B cell (primary cell): ENCODE data around the gene FAM174C. TPM values are rescaled to one million over a fixed set of nuclear protein-coding genes. Genes with fewer than 3 reads are reported as not detected.

Source experiments
- ATAC-seq: fragments of 200-7000 bp; cut with Tn5 transposase; one replicate; pipeline ENCODE4 v1.10.0; 2021; ENCODE audit warnings: low read depth, mild to moderate bottlenecking, moderate number of reproducible peaks, moderate library complexity
- CTCF ChIA-PET: fragments of 350-600 bp; sonication (Branson Sonifier 250); formaldehyde crosslinking; loops from one replicate; lab custom pipeline; 2021; ENCODE audit warnings: antibody characterized with exemption, inconsistent platforms; lab: Charles Lee
- POLR2A ChIA-PET: fragments of 350-600 bp; sonication (Branson Sonifier 250); formaldehyde crosslinking; loops from one replicate; lab custom pipeline; 2021; ENCODE audit warnings: antibody characterized with exemption; lab: Charles Lee
- DNase-seq: peaks from one replicate; pipeline ENCODE4 v3.0.0; 2013
- H2AFZ ChIP-seq: 2 replicates; pipeline ENCODE4 v1.6.1; 2012; ENCODE audit warnings: mild to moderate bottlenecking, low read depth, low read length; ENCODE audit not compliant: insufficient read depth, poor library complexity, severe bottlenecking
- H3K27ac ChIP-seq, 2 donors: 1 replicate in 1 of 2; 2 replicates in 1 of 2; pipeline ENCODE4 v1.5.1; 2012 to 2013; ENCODE audit warnings: low read length in 2 of 2, mild to moderate bottlenecking in 2 of 2, moderate library complexity in 1 of 2
- H3K27me3 ChIP-seq, 4 experiments: fragments of 200-600 bp in 1 of 4; sonication (generic) in 1 of 4; replicated peaks in 1 of 4; 1 replicate in 2 of 4; 2 replicates in 2 of 4; pipeline versions ENCODE4 v1.6.1 to v1.7.0; 2013 to 2016; ENCODE audit warnings: low read length in 3 of 4, mild to moderate bottlenecking in 2 of 4, mixed read lengths in 1 of 4, moderate library complexity in 1 of 4; ENCODE audit not compliant: insufficient read depth in 4 of 4, control insufficient read depth in 3 of 4; ENCODE audit errors: control extremely low read depth in 1 of 4
- H3K36me3 ChIP-seq, 2 experiments: replicated peaks in 1 of 2; 1 replicate in 1 of 2; 2 replicates in 1 of 2; pipeline versions ENCODE4 v1.6.1 to v1.7.1; 2013; ENCODE audit warnings: low read length in 1 of 2; ENCODE audit not compliant: insufficient read depth in 2 of 2, control insufficient read depth in 1 of 2; ENCODE audit errors: control extremely low read depth in 1 of 2, extremely low read depth in 1 of 2
- H3K4me1 ChIP-seq, 2 donors: fragments of 200-600 bp in 1 of 2; sonication (generic) in 1 of 2; 1 replicate in 1 of 2; 2 replicates in 1 of 2; pipeline versions ENCODE4 v1.5.1 to v1.6.1; 2013 to 2017; ENCODE audit warnings: low read length in 2 of 2; ENCODE audit not compliant: control insufficient read depth in 2 of 2, insufficient read depth in 2 of 2
- H3K4me2 ChIP-seq: replicated peaks from 2 replicates; pipeline ENCODE3; 2012; ENCODE audit warnings: mild to moderate bottlenecking, low read depth, low read length; ENCODE audit not compliant: poor library complexity, severe bottlenecking
- H3K4me3 ChIP-seq, 5 experiments: fragments of 200-600 bp in 1 of 5; sonication (generic) in 1 of 5; 1 replicate in 3 of 5; 2 replicates in 2 of 5; pipeline versions ENCODE4 v1.5.1 to v1.7.0; 2011 to 2016; ENCODE audit warnings: low read length in 4 of 5, mild to moderate bottlenecking in 4 of 5, low read depth in 2 of 5, control low read depth in 1 of 5, moderate library complexity in 1 of 5; ENCODE audit not compliant: insufficient read depth in 1 of 5; ENCODE audit errors: control extremely low read depth in 1 of 5, extremely low read depth in 1 of 5
- H3K79me2 ChIP-seq: fragments of 200-600 bp; sonication (generic); one replicate; pipeline ENCODE4 v1.6.0; 2016; ENCODE audit warnings: low read length; ENCODE audit not compliant: control insufficient read depth, insufficient read depth
- H3K9ac ChIP-seq: fragments of 200-600 bp; sonication (generic); 2 replicates; pipeline ENCODE4 v1.6.1; 2017; ENCODE audit warnings: mild to moderate bottlenecking, low read length, moderate library complexity
- H3K9me3 ChIP-seq, 3 donors: one replicate each; pipeline versions ENCODE4 v1.6.1 to v1.7.1; 2013; ENCODE audit warnings: low read length in 2 of 3; ENCODE audit not compliant: control insufficient read depth in 2 of 3, insufficient read depth in 1 of 3; ENCODE audit errors: control extremely low read depth in 1 of 3
- H4K20me1 ChIP-seq: 2 replicates; pipeline ENCODE4 v1.6.0; 2012; ENCODE audit warnings: mild to moderate bottlenecking, low read length; ENCODE audit not compliant: insufficient read depth, control insufficient read depth, poor library complexity, severe bottlenecking
- H3K27ac Mint-ChIP-seq: one replicate; pipeline ENCODE4 v1.8.0; 2021; ENCODE audit warnings: mixed read lengths
- H3K27me3 Mint-ChIP-seq: one replicate; pipeline ENCODE4 v1.8.0; 2021; ENCODE audit warnings: mixed read lengths
- H3K4me1 Mint-ChIP-seq: one replicate; pipeline ENCODE4 v1.8.0; 2021; ENCODE audit warnings: mixed read lengths
- H3K4me3 Mint-ChIP-seq: one replicate; pipeline ENCODE4 v1.8.0; 2021; ENCODE audit warnings: mixed read lengths
- H3K9me3 Mint-ChIP-seq: one replicate; pipeline ENCODE4 v1.8.0; 2022; ENCODE audit warnings: mixed read lengths; ENCODE audit not compliant: insufficient read depth
- EZH2 ChIP-seq: IDR thresholded peaks from 2 replicates; pipeline ENCODE4 v1.6.1; 2012; ENCODE audit warnings: borderline replicate concordance, low read depth, mild to moderate bottlenecking, moderate library complexity, low read length; ENCODE audit not compliant: insufficient read depth, poor library complexity, severe bottlenecking
- WGBS: methylation state at CpG from one replicate; pipeline ENCODE4 v1.1.5; 2013; ENCODE audit warnings: missing lambda C conversion rate; ENCODE audit not compliant: insufficient coverage; 5-methylcytosine and 5-hydroxymethylcytosine counted together
- intact Hi-C: fragments of 100-400 bp; cut with micrococcal nuclease; formaldehyde crosslinking; loops from one replicate; pipeline ENCODE4 v1.10.0; 2022
- polyA plus RNA-seq: library from polyadenylated mRNA; depleted of rRNA; stranded (reverse); fragments of >200 nt; gene quantifications from 2 replicates; pipeline ENCODE4 v1.2.3, GENCODE V29; 2012
- total RNA-seq, 2 donors: library from RNA; stranded (reverse); fragments of 120-200 nt in 1 of 2; gene quantifications; 1 replicate in 1 of 2; 2 replicates in 1 of 2; pipeline versions ENCODE4 v1.2.3 to v1.2.4, GENCODE V29; 2013 to 2022
- TF ChIP-seq, protein P1 (sequence below): fragments of 200-600 bp; IDR thresholded peaks from one replicate; pipeline ENCODE4 v1.8.0; 2022; ENCODE audit warnings: antibody characterized with exemption, mild to moderate bottlenecking

FAM174C gene
- total and polyA plus RNA-seq, 2 donors (not counting 1 experiment from before 2014, with no cell fraction given) = 41.1 to 70.6 TPM

DNA sequence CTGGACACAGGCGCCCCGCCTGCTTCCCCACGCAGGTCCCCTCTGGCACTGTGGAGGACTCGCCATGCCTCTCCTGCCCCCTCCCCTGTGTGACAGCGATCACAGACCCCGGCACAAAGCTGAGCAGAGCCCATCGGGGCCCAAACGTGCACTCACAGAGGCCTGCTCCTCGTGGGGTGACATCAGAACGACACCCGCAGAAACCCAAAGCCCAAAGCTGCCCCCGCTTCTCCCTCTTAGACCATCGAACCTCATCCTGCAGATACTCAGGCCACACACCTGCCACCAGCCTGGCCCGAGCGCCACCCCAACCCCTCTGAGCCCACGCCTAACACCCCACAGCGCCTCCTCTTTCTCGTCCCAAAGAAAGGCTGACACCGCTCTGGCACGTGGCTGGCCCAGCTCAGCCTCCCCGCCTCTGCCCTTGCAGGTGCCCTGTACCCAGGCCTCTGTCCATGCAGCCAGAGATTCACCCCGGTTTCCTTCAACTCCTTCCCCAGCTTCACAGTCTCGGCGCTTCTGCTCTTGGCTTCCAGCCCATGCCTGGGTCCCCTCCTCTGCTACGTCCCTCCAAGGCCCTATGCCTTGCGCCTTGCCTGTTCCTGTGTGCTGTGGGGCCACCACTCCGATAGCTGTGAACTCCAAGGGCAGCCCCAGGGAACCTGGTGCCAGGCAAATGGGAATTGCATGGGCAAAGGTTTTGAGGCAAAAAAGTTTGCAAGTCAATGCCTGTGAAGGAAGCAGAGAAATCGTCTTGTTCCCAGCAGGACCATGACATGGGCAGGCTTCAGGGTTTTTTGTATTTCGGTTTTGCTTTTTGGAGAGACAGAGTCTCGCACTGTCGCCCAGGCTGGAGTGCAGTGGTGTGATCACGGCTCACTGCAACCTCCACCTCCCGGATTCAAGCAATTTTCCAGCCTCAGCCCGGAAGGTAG is 36.7 kb upstream of the FAM174C start:
- POLR2A ChIA-PET = interaction anchor here (0.6 to 1.4 kb wide), 4 partner anchors 28 to 157 kb away, joined by 3 to 11 read pairs (median 4); partner anchors contain the start of gene CIRBP
- Histone ChIP-seq H3K27ac (no peak overlapping the region), H3K9ac (peak overlapping the region; percentile 42), H4K20me1 (peaks cover 9% of the 10 kb centered on the region), H3K9me3 (no peaks in the 10 kb centered on the region), H3K79me2 (peaks cover 17% of the 10 kb centered on the region), H2AFZ (no peak overlapping the region), H3K4me2 (peak overlapping the region; percentile 89), H3K4me1 (peaks cover 30 to 46% of the 10 kb centered on the region in 2 donors), H3K4me3 (peak overlapping the region in 3 of 5 experiments; percentile 41 to 42 (median 42)), H3K36me3 (no peaks in the 10 kb centered on the region), H3K27me3 (peaks cover 0 to 21% (median 7%) of the 10 kb centered on the region in 4 experiments)
- no peak for TF ChIP-seq EZH2
- peak overlapping the region; percentile 50 for H3K27ac Mint-ChIP-seq
- H3K4me3 Mint-ChIP-seq = peak overlapping the region; percentile 87
- CTCF ChIA-PET = interaction anchor here (1.0 to 1.8 kb wide), 6 partner anchors 18 to 375 kb away, joined by 3 to 8 read pairs (median 4); partner anchors contain the start of gene CIRBP
- ATAC-seq (no peak), DNase-seq (peak; percentile 57)
- H3K9me3 Mint-ChIP-seq = no peaks in the 10 kb centered on the region
- H3K4me1 Mint-ChIP-seq = peaks cover 33% of the 10 kb centered on the region
- intact Hi-C loops = no loop called here
- 55% methylated on average over 30 of the region's 34 CpGs for WGBS
- H3K27me3 Mint-ChIP-seq = peaks cover 8% of the 10 kb centered on the region

DNA sequence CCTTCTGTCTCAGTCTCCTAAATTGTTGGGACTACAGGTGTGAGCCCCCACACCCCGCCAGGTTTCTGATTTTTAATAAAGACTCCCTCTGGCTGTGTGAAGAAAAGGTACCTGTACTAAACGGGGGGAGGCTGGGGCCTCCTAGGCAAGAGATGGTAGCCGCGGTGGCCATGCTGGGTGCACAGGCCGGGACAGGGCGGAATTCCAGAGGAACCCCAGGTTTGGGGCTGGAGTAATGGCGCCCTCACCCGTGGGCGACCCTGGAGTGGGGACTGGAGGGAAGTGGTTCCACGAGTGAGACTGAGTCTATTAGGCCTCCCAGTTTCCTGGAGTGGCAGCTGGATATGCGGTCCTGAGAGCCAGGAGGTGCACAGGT is 35.9 kb upstream of the FAM174C start:
- peak overlapping the region; percentile 87 for H3K4me3 Mint-ChIP-seq
- peaks cover 33% of the 10 kb centered on the region for H3K4me1 Mint-ChIP-seq
- 76% methylated on average over 10 of the region's 11 CpGs for WGBS
- POLR2A ChIA-PET = interaction anchor here (0.6 kb wide), 1 partner anchor 158 kb away, joined by 3 read pairs; no protein-coding TSS in a partner anchor
- H3K27ac Mint-ChIP-seq = peak overlapping the region; percentile 50
- Histone ChIP-seq H3K4me1 (peaks cover 36 to 54% of the 10 kb centered on the region in 2 donors), H3K9ac (no peak overlapping the region), H3K4me2 (peak overlapping the region; percentile 99), H3K9me3 (no peaks in the 10 kb centered on the region), H3K27me3 (peaks cover 0 to 21% (median 7%) of the 10 kb centered on the region in 4 experiments), H2AFZ (no peak overlapping the region), H4K20me1 (peaks cover 16% of the 10 kb centered on the region), H3K36me3 (peaks cover 0 to 4% of the 10 kb centered on the region in 2 experiments), H3K79me2 (peaks cover 23% of the 10 kb centered on the region), H3K27ac (no peak overlapping the region), H3K4me3 (no peak overlapping the region)
- H3K9me3 Mint-ChIP-seq = no peaks in the 10 kb centered on the region
- CTCF ChIA-PET = interaction anchor here (1.2 to 1.8 kb wide), 4 partner anchors 18 to 126 kb away, joined by 3 to 8 read pairs (median 4); partner anchors contain the start of gene CIRBP
- H3K27me3 Mint-ChIP-seq = peaks cover 8% of the 10 kb centered on the region
- ATAC-seq (no peak), DNase-seq (no peak)
- TF ChIP-seq, protein P1, sequence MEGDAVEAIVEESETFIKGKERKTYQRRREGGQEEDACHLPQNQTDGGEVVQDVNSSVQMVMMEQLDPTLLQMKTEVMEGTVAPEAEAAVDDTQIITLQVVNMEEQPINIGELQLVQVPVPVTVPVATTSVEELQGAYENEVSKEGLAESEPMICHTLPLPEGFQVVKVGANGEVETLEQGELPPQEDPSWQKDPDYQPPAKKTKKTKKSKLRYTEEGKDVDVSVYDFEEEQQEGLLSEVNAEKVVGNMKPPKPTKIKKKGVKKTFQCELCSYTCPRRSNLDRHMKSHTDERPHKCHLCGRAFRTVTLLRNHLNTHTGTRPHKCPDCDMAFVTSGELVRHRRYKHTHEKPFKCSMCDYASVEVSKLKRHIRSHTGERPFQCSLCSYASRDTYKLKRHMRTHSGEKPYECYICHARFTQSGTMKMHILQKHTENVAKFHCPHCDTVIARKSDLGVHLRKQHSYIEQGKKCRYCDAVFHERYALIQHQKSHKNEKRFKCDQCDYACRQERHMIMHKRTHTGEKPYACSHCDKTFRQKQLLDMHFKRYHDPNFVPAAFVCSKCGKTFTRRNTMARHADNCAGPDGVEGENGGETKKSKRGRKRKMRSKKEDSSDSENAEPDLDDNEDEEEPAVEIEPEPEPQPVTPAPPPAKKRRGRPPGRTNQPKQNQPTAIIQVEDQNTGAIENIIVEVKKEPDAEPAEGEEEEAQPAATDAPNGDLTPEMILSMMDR = no peak
- no peak for TF ChIP-seq EZH2
- intact Hi-C loops = no loop called here
